22Rv1 (cell line): ENCODE measurements around the gene MELTF.

Experiments used
- CTCF ChIP-seq: fragments of 450-650 bp; IDR thresholded peaks from 2 replicates; pipeline ENCODE4 v1.5.1; 2017; ENCODE audit warnings: mild to moderate bottlenecking
- ZFX ChIP-seq: fragments of 450-650 bp; IDR thresholded peaks from 2 replicates; pipeline ENCODE4 v1.6.1; 2017; ENCODE audit warnings: antibody characterized with exemption, borderline replicate concordance

- no peak for TF ChIP-seq CTCF
- TF ChIP-seq ZFX, result no peak
Measured at GRCh38 chr3:197050511-197050910, 20.9 kb upstream of the MELTF start.
